Stomach (tissue), 4 donors: ENCODE measurements around the gene PUS1.

Source experiments
- CTCF ChIP-seq, 7 experiments: fragments of 450-650 bp in 4 of 7; fragments of 200-600 bp in 3 of 7; sonication (generic) in 3 of 7; IDR thresholded peaks; one replicate each; pipeline ENCODE4 v1.5.1; 2016 to 2019; ENCODE audit warnings: antibody characterized with exemption in 7 of 7, control low read depth in 2 of 7, mild to moderate bottlenecking in 1 of 7
- EP300 ChIP-seq: sonication (generic); formaldehyde crosslinking; IDR thresholded peaks from one replicate; pipeline ENCODE4 v1.6.1; 2017; ENCODE audit warnings: antibody characterized with exemption
- POLR2AphosphoS5 ChIP-seq, 3 donors: sonication (generic); formaldehyde crosslinking; IDR thresholded peaks; one replicate each; pipeline ENCODE4 v1.6.1; 2016; ENCODE audit warnings: antibody characterized with exemption in 3 of 3

- TF ChIP-seq POLR2AphosphoS5 (IDR thresholded peaks at IDR 0.05) (no peak), CTCF (IDR thresholded peaks at IDR 0.05) (no peak), EP300 (no peak)
These were observed 11.1 kb downstream of the PUS1 start for GRCh38 chr12:131940141-131940547.
